MM.1S (cell line): Measurements from ENCODE around the gene ST3GAL4.

ENCODE experiments used
- DNase-seq: peaks from one replicate; pipeline ENCODE4 v3.0.0-alpha.2; 2015
- H2AFZ ChIP-seq: fragments of 300-600 bp; sonication (generic); 2 replicates; pipeline ENCODE4 v1.6.0; 2016; ENCODE audit warnings: antibody characterized with exemption, low read length
- H3F3A ChIP-seq: fragments of 300-600 bp; sonication (generic); 2 replicates; pipeline ENCODE4 v1.6.1; 2016; ENCODE audit warnings: mild to moderate bottlenecking, antibody characterized with exemption, low read length, moderate library complexity, mixed read lengths; ENCODE audit not compliant: insufficient read depth
- H3K27ac ChIP-seq: fragments of 300-600 bp; sonication (generic); 2 replicates; pipeline ENCODE4 v1.5.1; 2016; ENCODE audit warnings: mild to moderate bottlenecking, low read length
- H3K27me3 ChIP-seq: fragments of 300-600 bp; sonication (generic); replicated peaks from 2 replicates; pipeline ENCODE4 v1.6.0; 2016; ENCODE audit warnings: low read length; ENCODE audit not compliant: insufficient read depth
- H3K36me3 ChIP-seq: fragments of 300-600 bp; sonication (generic); replicated peaks from 2 replicates; pipeline ENCODE4 v1.6.1; 2016; ENCODE audit warnings: mild to moderate bottlenecking, low read length, mixed read lengths; ENCODE audit not compliant: insufficient read depth
- H3K4me1 ChIP-seq: fragments of 300-600 bp; sonication (generic); 2 replicates; pipeline ENCODE4 v1.6.1; 2016; ENCODE audit warnings: low read length, mixed read lengths
- H3K4me2 ChIP-seq: fragments of 300-600 bp; sonication (generic); 2 replicates; pipeline ENCODE4 v1.6.0; 2016; ENCODE audit warnings: low read depth, low read length
- H3K4me3 ChIP-seq: fragments of 300-600 bp; sonication (generic); 2 replicates; pipeline ENCODE4 v1.5.1; 2016; ENCODE audit warnings: low read length, mixed read lengths
- H3K79me2 ChIP-seq: fragments of 300-600 bp; sonication (generic); 2 replicates; pipeline ENCODE4 v1.6.1; 2016; ENCODE audit warnings: mixed run types, low read length, mixed read lengths
- H3K9ac ChIP-seq: fragments of 300-600 bp; sonication (generic); 2 replicates; pipeline ENCODE4 v1.6.1; 2016; ENCODE audit warnings: low read length, mixed read lengths
- H3K9me2 ChIP-seq: fragments of 300-600 bp; sonication (generic); replicated peaks from 2 replicates; pipeline ENCODE4 v1.6.1; 2016; ENCODE audit warnings: mild to moderate bottlenecking, low read length, mixed read lengths; ENCODE audit not compliant: insufficient read depth
- H3K9me3 ChIP-seq: fragments of 300-600 bp; sonication (generic); replicated peaks from 2 replicates; pipeline ENCODE4 v1.6.1; 2016; ENCODE audit warnings: mild to moderate bottlenecking, low read length, mixed read lengths; ENCODE audit not compliant: insufficient read depth
- H4K20me1 ChIP-seq: fragments of 300-600 bp; sonication (generic); 2 replicates; pipeline ENCODE4 v1.6.1; 2016; ENCODE audit warnings: mild to moderate bottlenecking, low read length, moderate library complexity, mixed read lengths; ENCODE audit not compliant: insufficient read depth
- EZH2 ChIP-seq: fragments of 300-600 bp; sonication (generic); optimal IDR thresholded peaks from 2 replicates; pipeline ENCODE3; 2017; ENCODE audit warnings: low read depth, mild to moderate bottlenecking, antibody characterized with exemption, low read length, mixed read lengths
- EZH2phosphoT487 ChIP-seq: fragments of 300-600 bp; sonication (generic); IDR thresholded peaks from 2 replicates; pipeline ENCODE4 v1.6.1; 2018; ENCODE audit warnings: antibody characterized with exemption, low read length
- TF ChIP-seq, protein P1 (sequence below): fragments of 300-600 bp; sonication (generic); IDR thresholded peaks from 2 replicates; pipeline ENCODE4 v1.5.1; 2016; ENCODE audit warnings: antibody characterized with exemption, low read length, mixed read lengths

Gene ST3GAL4

DNA sequence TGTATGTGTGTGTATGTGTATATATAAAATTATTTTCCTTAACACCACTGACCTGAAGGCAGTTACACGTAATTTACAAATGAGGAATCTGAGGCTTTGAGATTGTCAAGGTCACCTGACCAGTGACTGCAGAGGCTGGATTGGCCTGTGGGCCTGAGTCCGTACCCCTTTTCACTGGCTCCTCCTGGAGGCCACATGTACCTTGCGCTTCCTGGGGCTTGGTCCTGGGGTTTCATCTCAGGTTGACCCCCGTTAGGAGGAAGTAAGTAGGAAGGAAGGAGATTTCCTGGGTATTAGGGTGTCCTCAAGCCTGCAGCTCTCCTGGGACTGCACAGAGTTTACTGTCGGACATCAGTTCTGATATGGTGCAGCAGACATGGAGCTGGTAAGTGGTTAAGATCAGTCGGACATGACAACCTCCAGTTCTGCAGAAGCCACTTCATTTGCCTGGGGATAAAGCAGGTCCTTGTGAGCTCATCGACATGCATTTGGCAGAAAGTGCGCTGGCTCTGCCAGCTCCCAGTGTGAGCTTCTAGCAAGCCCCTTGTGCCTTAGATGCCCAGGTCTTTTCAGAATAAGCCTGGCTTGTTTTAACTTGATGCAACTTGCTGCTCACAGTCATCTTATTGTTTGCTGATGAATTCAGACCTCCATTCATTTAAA, 36.6 kb downstream of the ST3GAL4 start:
- H3K79me2 ChIP-seq: no peaks in the 10 kb centered on the region
- no peaks in the 10 kb centered on the region for H3K27me3 ChIP-seq
- no peak for DNase-seq
- H4K20me1 ChIP-seq: no peaks in the 10 kb centered on the region
- H3K4me2 ChIP-seq: no peak overlapping the region
- no peaks in the 10 kb centered on the region for H3K36me3 ChIP-seq
- no peaks in the 10 kb centered on the region for H3K9me2 ChIP-seq
- H3K27ac ChIP-seq: no peak overlapping the region
- TF ChIP-seq, protein P1, sequence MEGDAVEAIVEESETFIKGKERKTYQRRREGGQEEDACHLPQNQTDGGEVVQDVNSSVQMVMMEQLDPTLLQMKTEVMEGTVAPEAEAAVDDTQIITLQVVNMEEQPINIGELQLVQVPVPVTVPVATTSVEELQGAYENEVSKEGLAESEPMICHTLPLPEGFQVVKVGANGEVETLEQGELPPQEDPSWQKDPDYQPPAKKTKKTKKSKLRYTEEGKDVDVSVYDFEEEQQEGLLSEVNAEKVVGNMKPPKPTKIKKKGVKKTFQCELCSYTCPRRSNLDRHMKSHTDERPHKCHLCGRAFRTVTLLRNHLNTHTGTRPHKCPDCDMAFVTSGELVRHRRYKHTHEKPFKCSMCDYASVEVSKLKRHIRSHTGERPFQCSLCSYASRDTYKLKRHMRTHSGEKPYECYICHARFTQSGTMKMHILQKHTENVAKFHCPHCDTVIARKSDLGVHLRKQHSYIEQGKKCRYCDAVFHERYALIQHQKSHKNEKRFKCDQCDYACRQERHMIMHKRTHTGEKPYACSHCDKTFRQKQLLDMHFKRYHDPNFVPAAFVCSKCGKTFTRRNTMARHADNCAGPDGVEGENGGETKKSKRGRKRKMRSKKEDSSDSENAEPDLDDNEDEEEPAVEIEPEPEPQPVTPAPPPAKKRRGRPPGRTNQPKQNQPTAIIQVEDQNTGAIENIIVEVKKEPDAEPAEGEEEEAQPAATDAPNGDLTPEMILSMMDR: no peak
- TF ChIP-seq EZH2phosphoT487 (no peak), EZH2 (no peak)
- H3K9ac ChIP-seq: no peak overlapping the region
- no peaks in the 10 kb centered on the region for H3K4me1 ChIP-seq
- H3F3A ChIP-seq: no peaks in the 10 kb centered on the region
- no peak overlapping the region for H2AFZ ChIP-seq
- no peaks in the 10 kb centered on the region for H3K9me3 ChIP-seq
- H3K4me3 ChIP-seq: no peak overlapping the region

DNA sequence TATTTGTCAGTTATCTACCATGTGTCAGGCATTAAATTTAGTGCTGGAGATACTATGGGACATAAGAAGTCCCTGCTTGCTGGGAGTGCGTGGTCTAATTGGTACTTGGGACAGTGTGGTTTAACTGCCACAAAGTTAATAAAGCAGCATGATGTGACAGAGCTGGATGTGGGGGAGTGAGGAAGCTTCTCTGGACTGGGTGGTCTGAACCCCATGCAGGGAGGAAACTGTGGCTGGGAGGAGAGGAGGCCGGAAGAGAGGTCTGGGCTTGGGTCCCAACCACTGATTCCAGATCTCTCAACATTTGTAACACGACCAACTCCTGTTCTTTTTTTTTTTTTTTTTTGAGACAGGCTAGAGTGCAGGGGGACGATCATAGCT, 37.1 kb downstream of the ST3GAL4 start:
- H3K27ac ChIP-seq: no peak overlapping the region
- no peaks in the 10 kb centered on the region for H3K79me2 ChIP-seq
- no peak overlapping the region for H2AFZ ChIP-seq
- no peak overlapping the region for H3K9ac ChIP-seq
- no peak for DNase-seq
- no peaks in the 10 kb centered on the region for H3K4me1 ChIP-seq
- no peaks in the 10 kb centered on the region for H3K9me3 ChIP-seq
- no peak overlapping the region for H3K4me2 ChIP-seq
- no peaks in the 10 kb centered on the region for H3K9me2 ChIP-seq
- TF ChIP-seq, protein P1: no peak
- TF ChIP-seq EZH2 (no peak), EZH2phosphoT487 (no peak)
- H3K4me3 ChIP-seq: no peak overlapping the region
- no peaks in the 10 kb centered on the region for H3F3A ChIP-seq
- no peaks in the 10 kb centered on the region for H4K20me1 ChIP-seq
- H3K36me3 ChIP-seq: no peaks in the 10 kb centered on the region
- no peaks in the 10 kb centered on the region for H3K27me3 ChIP-seq

DNA sequence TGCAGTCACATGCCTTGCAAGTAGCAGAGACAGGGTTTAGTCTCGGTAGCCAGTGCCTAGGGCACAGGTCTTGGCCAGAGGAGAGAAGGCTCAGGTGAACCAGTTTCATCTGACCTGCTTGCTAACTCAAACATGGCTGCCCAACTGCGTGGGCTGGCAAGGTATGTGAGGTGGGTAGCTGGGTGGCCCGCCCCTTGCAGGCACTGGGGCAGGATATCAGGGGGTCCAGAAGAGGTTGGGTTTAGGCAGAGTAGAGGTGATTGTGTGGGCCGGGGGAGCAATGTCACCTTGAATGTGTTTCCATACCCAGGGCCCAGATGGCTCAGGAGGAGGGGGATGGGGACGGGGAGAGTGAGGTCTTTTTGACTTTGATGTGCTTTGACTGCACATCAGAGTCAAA, 37.7 kb downstream of the ST3GAL4 start:
- TF ChIP-seq, protein P1: no peak
- no peak for TF ChIP-seq EZH2phosphoT487
- TF ChIP-seq EZH2: no peak
- Histone ChIP-seq H3K4me3 (no peak overlapping the region), H3K9ac (no peak overlapping the region), H3K27ac (no peak overlapping the region), H3K4me2 (no peak overlapping the region), H2AFZ (no peak overlapping the region), H4K20me1 (no peaks in the 10 kb centered on the region), H3K4me1 (no peaks in the 10 kb centered on the region), H3K9me2 (no peaks in the 10 kb centered on the region), H3K36me3 (no peaks in the 10 kb centered on the region), H3K9me3 (no peaks in the 10 kb centered on the region), H3K79me2 (no peaks in the 10 kb centered on the region), H3K27me3 (no peaks in the 10 kb centered on the region), H3F3A (no peaks in the 10 kb centered on the region)
- DNase-seq: no peak
